Adipocyte (in vitro differentiated cells): ENCODE measurements around the gene TNFRSF1B.

ENCODE experiments used
- DNase-seq: peaks from one replicate; pipeline ENCODE4 v3.0.0-alpha.2; 2015; ENCODE audit warnings: low read depth
- H3K27me3 ChIP-seq: replicated peaks from 2 replicates; pipeline ENCODE4 v1.7.0; 2013; ENCODE audit warnings: mild to moderate bottlenecking, low read length, moderate library complexity; ENCODE audit not compliant: control insufficient read depth, insufficient read depth
- H3K36me3 ChIP-seq: 2 replicates; pipeline ENCODE4 v1.7.0; 2013; ENCODE audit warnings: low read length, mild to moderate bottlenecking, moderate library complexity; ENCODE audit not compliant: control insufficient read depth, insufficient read depth, severe bottlenecking
- H3K4me1 ChIP-seq: 2 replicates; pipeline ENCODE4 v1.7.0; 2013; ENCODE audit warnings: mild to moderate bottlenecking, low read length, moderate library complexity; ENCODE audit not compliant: control insufficient read depth, insufficient read depth
- H3K4me3 ChIP-seq: 2 replicates; pipeline ENCODE4 v1.7.0; 2013; ENCODE audit warnings: mild to moderate bottlenecking, low read length, moderate library complexity
- H3K9ac ChIP-seq: 2 replicates; pipeline ENCODE4 v1.7.0; 2013; ENCODE audit warnings: mild to moderate bottlenecking, low read length, moderate library complexity
- H3K9me3 ChIP-seq: 2 replicates; pipeline ENCODE4 v1.7.0; 2013; ENCODE audit warnings: mild to moderate bottlenecking, low read length, moderate library complexity; ENCODE audit not compliant: control insufficient read depth

Gene TNFRSF1B

DNA sequence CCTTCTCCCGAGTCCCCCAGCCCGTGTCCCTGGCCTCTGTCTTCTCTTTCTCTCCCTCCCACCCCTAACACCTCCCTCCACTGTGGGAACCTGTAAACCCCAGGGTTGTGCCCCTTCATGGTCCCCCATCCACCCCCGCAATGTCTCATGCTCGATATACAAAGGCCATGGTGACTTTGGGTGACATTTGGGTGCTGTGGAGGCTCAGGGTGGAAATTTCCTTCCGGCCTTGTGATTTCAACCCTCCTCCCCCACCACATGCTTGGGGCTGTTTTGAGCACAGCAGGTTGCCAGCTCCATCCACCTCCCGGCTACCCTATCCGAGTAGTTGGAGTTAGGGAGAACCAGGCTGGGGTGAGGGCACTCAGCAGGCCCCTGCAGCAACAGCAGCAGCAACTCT lies 37.3 kb downstream of the TNFRSF1B start:
- Histone ChIP-seq H3K36me3 (peaks cover 21% of the 10 kb centered on the region), H3K4me1 (no peaks in the 10 kb centered on the region), H3K27me3 (no peaks in the 10 kb centered on the region), H3K9ac (no peak overlapping the region), H3K9me3 (no peaks in the 10 kb centered on the region), H3K4me3 (no peak overlapping the region)
- DNase-seq: no peak

DNA sequence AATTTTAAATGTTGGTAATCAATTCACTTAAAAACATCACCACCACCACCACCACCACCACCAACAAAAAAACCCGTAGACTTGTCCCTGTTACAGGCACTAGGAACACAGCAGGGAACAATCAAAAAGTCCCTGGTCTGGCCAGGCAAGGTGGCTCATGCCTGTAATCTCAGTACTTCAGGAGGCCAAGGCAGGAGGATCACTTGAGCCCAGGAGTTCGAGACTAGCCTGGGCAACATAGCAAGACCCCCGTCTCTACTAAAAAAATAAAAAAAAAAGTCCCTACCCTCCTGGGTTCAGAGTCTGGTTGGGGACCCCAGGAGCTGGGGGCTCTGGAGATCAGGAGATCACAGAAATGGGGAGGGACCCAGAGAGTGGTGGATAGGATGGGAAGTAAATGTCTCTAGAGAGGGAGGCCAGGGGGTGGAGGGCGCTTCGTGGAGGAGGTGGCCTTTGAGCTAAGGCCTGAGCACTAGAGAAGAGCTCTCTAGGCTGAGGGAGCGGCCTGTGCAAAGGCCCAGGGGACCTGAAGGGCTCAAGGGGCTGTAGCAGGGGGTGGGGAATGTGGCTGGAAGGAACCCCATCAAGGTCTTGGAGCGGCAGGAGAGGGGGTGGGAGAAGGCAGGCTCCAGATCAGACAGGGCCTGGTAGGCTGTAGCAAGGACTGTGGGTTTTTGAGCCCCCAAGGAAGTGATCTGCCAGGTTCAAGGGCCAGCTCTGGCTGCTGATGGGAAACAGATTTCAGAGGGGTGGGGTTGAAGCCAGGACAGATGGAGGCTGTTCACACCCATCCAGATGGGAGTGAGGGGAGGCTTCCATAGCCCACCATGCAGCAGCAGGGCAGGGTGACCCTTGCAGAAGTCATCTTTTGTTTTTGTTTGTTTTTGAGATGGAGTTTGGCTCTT lies 38.2 kb downstream of the TNFRSF1B start:
- Histone ChIP-seq H3K9ac (no peak overlapping the region), H3K36me3 (peaks cover 21% of the 10 kb centered on the region), H3K4me3 (no peak overlapping the region), H3K9me3 (no peaks in the 10 kb centered on the region), H3K4me1 (no peaks in the 10 kb centered on the region), H3K27me3 (no peaks in the 10 kb centered on the region)
- DNase-seq: no peak

DNA sequence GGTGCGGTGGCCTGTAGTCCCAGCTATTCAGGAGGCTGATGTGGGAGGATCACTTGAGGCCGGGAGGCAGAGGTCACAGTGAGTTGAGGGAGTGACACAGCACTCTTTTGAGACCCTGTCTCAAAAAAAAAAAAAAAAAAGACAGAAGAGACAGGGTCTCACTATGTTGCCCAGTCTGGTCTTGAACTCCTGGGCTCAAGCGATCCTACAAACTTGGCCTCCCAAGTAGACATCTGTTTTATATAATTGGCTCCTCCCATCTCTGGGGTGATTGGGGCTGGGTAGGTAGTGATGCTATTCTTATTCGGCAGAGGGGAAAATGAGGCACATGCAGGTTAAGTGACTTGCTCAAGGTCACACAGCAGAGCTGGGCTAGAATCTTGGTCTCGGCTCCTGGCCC lies 39.4 kb downstream of the TNFRSF1B start:
- Histone ChIP-seq H3K4me3 (no peak overlapping the region), H3K27me3 (no peaks in the 10 kb centered on the region)
- DNase-seq: no peak

DNA sequence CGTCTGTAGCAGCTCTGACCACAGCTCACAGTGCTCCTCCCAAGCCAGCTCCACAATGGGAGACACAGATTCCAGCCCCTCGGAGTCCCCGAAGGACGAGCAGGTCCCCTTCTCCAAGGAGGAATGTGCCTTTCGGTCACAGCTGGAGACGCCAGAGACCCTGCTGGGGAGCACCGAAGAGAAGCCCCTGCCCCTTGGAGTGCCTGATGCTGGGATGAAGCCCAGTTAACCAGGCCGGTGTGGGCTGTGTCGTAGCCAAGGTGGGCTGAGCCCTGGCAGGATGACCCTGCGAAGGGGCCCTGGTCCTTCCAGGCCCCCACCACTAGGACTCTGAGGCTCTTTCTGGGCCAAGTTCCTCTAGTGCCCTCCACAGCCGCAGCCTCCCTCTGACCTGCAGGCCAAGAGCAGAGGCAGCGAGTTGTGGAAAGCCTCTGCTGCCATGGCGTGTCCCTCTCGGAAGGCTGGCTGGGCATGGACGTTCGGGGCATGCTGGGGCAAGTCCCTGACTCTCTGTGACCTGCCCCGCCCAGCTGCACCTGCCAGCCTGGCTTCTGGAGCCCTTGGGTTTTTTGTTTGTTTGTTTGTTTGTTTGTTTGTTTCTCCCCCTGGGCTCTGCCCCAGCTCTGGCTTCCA lies 40.1 kb downstream of the TNFRSF1B start:
- no peak overlapping the region for H3K9ac ChIP-seq
- DNase-seq: no peak
- peaks cover 15% of the 10 kb centered on the region for H3K36me3 ChIP-seq
- no peaks in the 10 kb centered on the region for H3K27me3 ChIP-seq
- no peaks in the 10 kb centered on the region for H3K9me3 ChIP-seq
- H3K4me1 ChIP-seq: no peaks in the 10 kb centered on the region
- H3K4me3 ChIP-seq: no peak overlapping the region

More for the DNA sequence above, 39.4 kb downstream of the TNFRSF1B start:
- H3K4me1 ChIP-seq: no peaks in the 10 kb centered on the region
- H3K9ac ChIP-seq: no peak overlapping the region
- peaks cover 21% of the 10 kb centered on the region for H3K36me3 ChIP-seq
- no peaks in the 10 kb centered on the region for H3K9me3 ChIP-seq

DNA sequence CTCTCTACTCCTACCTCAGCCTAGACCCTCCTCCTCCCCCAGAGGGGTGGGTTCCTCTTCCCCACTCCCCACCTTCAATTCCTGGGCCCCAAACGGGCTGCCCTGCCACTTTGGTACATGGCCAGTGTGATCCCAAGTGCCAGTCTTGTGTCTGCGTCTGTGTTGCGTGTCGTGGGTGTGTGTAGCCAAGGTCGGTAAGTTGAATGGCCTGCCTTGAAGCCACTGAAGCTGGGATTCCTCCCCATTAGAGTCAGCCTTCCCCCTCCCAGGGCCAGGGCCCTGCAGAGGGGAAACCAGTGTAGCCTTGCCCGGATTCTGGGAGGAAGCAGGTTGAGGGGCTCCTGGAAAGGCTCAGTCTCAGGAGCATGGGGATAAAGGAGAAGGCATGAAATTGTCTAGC lies 41.5 kb downstream of the TNFRSF1B start:
- Histone ChIP-seq H3K27me3 (peaks cover 4% of the 10 kb centered on the region), H3K9ac (no peak overlapping the region), H3K4me1 (no peaks in the 10 kb centered on the region), H3K9me3 (no peaks in the 10 kb centered on the region), H3K4me3 (no peak overlapping the region), H3K36me3 (peaks cover 6% of the 10 kb centered on the region)
- DNase-seq: no peak

DNA sequence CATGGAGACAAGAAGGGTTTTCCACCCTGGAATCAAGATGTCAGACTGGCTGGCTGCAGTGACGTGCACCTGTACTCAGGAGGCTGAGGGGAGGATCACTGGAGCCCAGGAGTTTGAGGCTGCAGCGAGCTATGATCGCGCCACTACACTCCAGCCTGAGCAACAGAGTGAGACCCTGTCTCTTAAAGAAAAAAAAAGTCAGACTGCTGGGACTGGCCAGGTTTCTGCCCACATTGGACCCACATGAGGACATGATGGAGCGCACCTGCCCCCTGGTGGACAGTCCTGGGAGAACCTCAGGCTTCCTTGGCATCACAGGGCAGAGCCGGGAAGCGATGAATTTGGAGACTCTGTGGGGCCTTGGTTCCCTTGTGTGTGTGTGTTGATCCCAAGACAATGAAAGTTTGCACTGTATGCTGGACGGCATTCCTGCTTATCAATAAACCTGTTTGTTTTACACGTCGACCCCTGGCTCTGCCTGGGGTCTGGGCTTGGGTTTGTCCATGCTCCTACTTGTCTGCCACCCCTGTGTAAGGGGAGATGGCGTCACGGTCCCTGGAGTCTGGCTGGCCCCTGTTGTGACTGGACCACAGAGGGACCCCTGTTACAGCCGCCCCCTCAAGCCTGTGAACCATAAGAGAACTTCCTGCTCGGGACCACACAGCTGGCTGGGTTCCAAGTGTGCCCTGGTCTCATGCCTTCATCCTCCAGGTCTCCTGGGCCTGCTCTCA lies 42.1 kb downstream of the TNFRSF1B start:
- Histone ChIP-seq H3K36me3 (peaks cover 3% of the 10 kb centered on the region), H3K4me1 (no peaks in the 10 kb centered on the region), H3K9ac (no peak overlapping the region), H3K4me3 (no peak overlapping the region), H3K9me3 (no peaks in the 10 kb centered on the region), H3K27me3 (peaks cover 4% of the 10 kb centered on the region)
- DNase-seq: peak; percentile 92

DNA sequence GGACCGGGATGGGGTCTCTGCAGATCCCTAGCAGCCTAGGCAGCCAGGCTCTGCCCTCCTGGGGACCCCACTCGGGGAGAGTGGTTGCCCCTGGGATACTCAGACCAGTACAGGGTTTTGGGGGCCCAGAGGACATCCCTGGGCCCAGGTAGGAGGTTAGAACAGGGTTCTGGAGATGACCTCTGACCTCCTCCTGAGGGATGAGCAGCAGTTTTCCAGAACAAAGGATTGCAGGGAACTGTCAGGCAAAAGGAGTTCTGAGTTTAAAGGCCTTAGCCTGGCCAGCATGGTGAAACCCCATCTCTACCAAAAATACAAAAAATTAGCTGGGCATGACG lies 42.7 kb downstream of the TNFRSF1B start:
- H3K9me3 ChIP-seq: no peaks in the 10 kb centered on the region
- peaks cover 4% of the 10 kb centered on the region for H3K4me1 ChIP-seq
- no peak overlapping the region for H3K4me3 ChIP-seq
- no peak overlapping the region for H3K9ac ChIP-seq
- DNase-seq: no peak
- H3K27me3 ChIP-seq: peaks cover 5% of the 10 kb centered on the region
- H3K36me3 ChIP-seq: peaks cover 3% of the 10 kb centered on the region

DNA sequence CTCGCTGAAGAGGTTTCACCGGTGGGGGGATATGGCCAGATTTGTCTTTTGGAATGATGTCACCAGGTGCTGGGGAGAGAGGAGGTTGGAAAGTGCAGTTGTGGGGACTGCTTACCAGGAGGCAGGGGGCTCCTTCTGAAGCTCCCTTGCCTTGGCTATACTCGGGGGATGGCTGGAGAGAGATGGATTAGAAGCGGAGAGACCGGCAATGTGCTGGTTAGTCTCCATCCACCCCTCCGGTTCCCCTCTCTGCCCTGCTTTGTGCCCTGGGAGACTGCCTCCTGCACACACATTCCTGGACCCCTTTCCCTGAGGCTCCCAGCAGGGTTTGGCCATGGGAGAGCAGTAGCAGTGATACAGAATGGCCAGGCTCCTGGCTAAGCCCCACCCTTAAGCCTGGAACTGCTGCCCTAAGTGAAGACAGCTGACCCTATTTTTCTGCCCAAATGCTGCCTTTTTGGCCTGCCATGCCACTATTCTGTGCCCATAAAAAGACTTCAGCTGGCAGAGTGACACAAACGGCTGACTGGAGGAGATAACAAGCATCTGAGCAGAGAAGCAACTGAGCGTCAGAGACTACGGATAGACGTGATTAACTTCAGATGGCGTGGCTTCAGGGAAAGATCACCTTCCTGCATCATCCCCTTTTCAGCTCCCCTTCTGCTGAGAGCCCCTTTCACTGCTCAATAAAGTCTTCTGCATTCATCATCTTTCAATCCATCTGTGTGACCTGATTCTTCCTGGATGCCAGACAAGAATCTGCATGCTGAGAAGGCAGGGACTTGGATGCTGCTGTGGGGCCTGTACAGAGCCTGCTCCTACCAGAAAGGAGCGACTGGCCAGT lies 48.5 kb downstream of the TNFRSF1B start:
- H3K4me3 ChIP-seq: no peak overlapping the region
- peaks cover 29% of the 10 kb centered on the region for H3K27me3 ChIP-seq
- peaks cover 9% of the 10 kb centered on the region for H3K4me1 ChIP-seq
- no peak for DNase-seq
- H3K9ac ChIP-seq: no peak overlapping the region
- H3K36me3 ChIP-seq: no peaks in the 10 kb centered on the region
- H3K9me3 ChIP-seq: peaks cover 9% of the 10 kb centered on the region

DNA sequence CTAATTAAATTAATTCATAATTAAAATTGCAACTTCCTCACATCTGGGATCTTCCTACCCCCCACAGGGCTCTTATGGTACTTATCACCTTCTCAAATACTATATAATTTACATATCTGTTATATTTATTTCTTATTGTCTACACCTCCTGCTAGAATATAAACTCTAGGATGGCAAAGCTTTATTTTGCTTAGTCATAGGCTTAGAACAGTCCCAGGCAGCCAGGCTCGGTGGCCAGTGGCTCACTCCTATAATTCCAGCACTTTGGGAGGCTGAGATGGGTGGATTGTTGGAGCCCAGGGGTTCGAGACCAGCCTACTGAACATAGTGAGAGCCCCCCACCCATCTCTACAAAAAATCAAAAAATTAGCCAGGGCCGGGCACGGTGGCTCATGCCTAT lies 53.0 kb downstream of the TNFRSF1B start:
- Histone ChIP-seq H3K36me3 (no peaks in the 10 kb centered on the region), H3K4me1 (peaks cover 16% of the 10 kb centered on the region), H3K27me3 (peaks cover 21% of the 10 kb centered on the region), H3K9me3 (peaks cover 14% of the 10 kb centered on the region), H3K4me3 (no peak overlapping the region), H3K9ac (no peak overlapping the region)
- no peak for DNase-seq

- H3K4me3 ChIP-seq: no peak overlapping the region
Observed at GRCh38 chr1:12220890-12221289, 54.1 kb downstream of the TNFRSF1B start.

More at GRCh38 chr1:12220890-12221289, 54.1 kb downstream of the TNFRSF1B start:
- DNase-seq: peak; percentile 15
- peaks cover 5% of the 10 kb centered on the region for H3K9me3 ChIP-seq
- H3K9ac ChIP-seq: no peak overlapping the region
- H3K4me1 ChIP-seq: peaks cover 16% of the 10 kb centered on the region
- H3K27me3 ChIP-seq: peaks cover 13% of the 10 kb centered on the region
- no peaks in the 10 kb centered on the region for H3K36me3 ChIP-seq
